ENCODE measurements around the gene MSTO1.
"Not testable (repeated sequence)": the region's sequence is repeated elsewhere in the genome, so short reads cannot be mapped to it uniquely, and the experiment has no call there.

The MSTO1 gene

GRCh38 chr1:155622191-155622590 is 12.2 kb downstream of the MSTO1 start:
- DNase-seq = no peak

DNA sequence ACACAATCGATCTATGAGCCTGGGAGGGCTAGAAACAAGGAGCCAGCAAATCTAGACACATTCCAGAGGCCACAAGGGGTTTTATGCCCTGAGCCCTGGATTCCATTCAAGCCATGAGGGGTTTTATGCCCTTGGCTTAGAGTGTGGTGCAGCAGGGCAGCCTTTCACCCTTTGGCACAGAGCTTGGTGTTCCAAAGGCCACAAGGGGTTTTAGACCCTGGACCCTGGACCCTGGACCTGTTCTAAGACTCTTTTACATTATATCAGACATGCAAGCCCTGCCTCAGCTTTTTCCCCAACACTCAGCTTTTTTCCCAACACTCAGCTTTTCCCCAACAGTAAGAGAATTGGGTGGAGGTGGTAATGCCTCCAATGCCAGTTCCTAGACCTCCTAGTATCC is 13.3 kb downstream of the MSTO1 start:
- no peak for DNase-seq

DNA sequence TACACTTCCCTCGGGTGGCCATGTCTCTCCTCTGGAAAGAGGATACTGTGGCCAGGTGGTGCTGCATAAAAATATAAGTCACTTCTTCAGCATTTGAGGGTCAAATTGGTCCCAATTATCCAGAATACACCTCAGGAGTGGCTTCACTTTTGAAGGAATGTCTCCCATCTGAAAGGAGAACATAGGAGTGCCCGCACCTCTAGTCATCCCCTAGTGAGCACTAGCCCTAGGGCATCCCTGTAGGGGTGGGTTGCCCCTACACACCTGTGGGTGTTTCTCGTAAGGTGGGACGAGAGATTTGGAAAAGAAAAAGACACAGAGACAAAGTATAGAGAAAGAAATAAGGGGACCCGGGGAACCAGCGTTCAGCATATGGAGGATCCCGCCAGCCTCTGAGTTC is 16.4 kb downstream of the MSTO1 start:
- DNase-seq = not testable (repeated sequence)

DNA sequence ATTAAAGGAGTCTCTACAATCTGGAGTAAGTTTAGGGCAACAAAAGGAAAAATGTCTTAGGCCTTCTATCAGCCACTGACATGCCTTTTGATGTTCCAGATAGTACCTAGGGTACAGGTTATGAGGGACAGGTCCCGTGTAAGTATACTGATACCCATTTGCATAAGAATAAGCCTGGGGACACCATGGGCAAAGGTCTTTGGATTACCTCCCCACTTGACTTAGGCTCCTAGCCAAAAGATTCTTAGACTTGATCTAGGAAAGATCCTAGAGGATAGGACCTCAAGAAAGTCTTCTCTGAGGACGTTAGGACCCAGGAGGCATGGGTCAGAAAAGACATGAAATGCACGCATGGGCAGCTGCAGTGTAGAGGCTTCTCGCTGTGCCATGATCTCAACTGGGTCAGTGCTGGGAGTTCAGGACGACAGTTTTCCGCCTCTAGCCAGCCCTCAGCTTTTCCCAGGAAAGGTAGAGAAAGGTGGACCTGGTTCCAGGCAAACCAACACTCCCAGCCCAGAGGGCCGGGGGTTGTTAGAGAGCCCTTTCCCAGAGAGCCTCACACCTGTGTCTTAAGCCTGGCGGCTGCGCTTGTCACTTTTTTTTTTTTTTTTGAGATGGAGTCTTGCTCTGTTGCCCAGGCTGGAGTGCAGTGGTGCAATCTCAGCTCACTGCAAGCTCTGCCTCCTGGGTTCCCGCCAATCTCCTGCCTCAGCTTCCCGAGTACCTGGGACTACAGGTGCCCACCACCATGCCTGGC is 26.6 kb downstream of the MSTO1 start:
- no peak for DNase-seq

DNA sequence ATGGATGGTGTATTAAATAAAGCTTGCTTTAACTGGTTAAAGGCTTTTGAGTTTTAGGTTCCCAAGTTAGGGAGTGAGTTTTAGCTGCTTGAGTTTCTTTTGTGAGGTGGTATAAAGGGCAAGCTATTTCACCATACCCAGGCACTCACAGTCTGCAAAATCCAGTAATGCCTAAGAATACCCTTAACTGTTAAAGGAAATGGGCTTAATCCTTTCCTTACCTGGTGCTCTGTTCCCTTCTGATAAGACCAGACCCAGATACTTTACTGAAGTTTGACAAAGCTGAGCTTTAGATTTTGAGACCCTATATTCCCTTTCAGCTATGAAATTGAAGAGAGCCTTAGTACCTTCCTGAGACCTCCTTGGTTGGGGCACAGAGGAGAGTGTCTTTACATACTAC is 30.3 kb downstream of the MSTO1 start:
- no peak for DNase-seq

GRCh38 chr1:155642559-155643180 is 32.7 kb downstream of the MSTO1 start:
- not testable (repeated sequence) for DNase-seq

- no peak for DNase-seq
Observed at GRCh38 chr1:155643230-155643629, 33.2 kb downstream of the MSTO1 start.

GRCh38 chr1:155645034-155645598 is 35.1 kb downstream of the MSTO1 start:
- no peak for DNase-seq

DNA sequence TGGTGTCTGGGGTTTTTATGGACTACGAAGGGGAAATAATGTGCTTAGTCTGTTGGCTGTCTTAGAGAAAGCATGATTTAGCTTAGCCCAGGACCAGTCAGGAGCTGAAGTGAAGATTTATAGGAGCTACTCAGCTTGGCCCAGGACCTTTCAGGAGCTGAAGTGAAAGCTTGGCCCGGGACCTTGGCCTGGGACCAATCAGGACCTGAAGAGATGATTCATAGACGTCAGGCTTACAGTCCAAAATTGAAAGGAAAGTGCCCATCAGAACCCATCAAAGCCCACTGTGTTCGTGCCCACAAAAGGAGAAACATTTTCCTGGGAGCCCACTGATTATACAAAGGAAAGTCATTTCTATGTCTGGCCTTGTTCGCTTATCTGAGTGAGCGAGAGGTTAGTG is 35.6 kb downstream of the MSTO1 start:
- no peak for DNase-seq

- DNase-seq = no peak
Observed at GRCh38 chr1:155646307-155646706, 36.3 kb downstream of the MSTO1 start.

GRCh38 chr1:155648207-155649147 is 38.5 kb downstream of the MSTO1 start:
- DNase-seq = no peak

DNA sequence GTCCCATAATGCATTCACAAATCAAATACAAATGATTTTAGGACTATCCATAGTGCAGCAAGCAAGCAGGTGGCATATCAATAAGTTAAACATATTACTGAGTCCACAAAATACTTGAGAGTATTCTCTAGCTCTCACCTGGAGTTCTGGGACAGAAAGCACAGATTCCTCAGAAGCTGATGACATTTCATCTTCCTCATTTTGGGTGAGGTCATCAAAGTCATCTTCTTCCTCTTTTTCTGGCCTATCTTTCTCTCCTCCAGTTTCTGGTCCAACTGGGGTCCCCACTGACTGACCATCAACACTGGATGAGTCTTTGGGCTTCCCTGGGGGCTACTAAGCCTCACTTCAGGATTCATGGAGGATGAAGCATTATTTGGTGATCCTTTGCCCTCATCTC is 39.7 kb downstream of the MSTO1 start:
- DNase-seq = no peak

DNA sequence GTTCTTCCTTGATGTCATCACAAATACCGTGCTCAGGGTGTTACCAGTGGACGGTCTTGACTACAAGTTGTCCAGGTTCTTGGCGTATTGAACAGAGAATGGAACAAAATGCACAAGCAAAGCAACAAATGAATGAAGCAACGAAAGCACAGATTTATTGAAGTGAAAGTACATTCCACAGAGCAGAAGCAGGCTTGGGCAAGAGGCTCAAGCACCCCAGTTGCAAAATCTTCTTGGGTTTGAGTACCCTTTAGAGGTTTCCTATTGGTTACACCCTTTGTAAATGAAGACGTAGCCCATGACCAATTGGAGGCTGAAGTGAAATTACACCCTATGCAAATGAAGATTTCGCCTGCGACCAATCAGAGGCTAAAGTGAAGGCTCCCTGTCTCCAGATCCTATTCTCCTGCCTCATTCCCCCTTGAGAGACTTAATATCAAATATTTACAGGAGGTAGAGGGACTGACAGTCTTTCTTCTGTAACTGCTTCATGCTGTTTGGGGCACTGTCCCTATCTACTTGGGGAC is 40.3 kb downstream of the MSTO1 start:
- DNase-seq = no peak

DNA sequence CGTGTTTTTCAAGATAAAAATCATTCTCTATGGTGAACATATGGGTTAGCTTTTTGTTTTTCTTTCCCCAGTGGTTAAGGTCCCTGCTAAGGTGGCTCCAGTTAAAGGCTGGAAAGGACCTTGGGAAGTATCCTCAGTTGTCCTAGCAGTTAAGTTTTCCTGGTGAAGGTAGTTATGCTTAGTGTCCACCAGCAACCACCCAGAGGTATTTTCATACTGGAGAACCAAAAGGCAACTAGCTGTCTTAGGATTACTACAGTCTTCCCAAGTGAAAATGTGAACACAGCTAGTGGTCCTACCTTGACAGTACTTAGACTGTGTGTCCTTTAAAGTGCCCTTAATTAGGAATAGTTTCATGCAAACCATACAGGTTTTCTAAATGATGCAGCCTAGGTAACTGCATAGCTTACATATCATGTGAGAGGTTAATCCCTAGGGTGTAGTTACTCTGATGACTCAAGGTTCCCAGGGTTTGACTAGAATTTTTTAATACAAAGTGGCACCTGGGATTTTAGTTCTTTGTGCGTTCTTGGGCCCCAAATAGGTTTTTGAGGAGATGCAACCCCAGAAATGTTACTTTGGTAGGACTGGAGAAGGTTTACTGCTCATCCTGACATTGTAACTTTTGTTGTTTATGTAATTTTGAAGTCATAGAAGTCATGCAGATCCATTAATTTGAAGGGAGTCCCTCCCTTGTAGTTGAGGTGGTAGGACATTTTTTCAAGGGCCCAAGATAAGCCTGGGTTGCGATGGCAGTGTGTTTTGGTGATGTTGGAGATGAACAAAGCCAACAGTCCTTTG is 42.0 kb downstream of the MSTO1 start:
- DNase-seq = no peak

DNA sequence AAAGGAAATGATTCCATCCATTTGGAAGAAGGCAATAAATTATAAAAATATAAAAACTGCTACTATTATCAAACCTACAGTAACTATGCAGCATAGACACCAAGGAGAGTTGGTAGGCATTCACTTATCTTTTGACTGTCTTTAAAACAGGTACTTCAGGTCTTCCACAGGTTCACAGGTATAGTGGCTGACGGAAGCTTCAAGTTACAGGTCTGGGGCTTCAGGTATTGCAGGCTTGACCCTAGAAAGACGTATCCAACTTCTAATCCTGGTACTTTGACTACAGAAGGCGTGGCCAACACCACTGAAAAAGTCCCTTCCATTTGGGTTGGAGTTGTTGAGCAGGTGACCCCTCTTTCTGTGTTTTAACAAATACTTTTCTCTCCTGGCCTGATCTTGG is 42.9 kb downstream of the MSTO1 start:
- DNase-seq = no peak

DNA sequence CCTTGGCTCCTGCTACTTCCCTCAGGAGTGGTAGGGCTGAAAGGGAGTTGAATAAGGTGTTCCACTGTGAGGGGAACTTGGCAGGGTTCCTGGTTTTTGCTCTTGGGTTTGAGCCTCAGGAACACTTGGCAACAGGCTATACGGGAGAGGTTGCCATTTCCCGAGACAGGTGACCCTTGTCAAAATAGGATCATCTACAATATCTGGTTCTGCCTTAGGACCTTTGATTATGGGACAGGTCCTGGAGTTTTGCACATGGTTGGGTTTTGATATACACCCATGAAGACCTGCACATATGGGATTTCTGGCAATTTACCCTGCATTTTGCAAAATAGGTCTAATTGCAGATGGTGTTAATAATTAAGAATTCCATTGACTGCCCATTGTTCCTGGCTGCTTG is 47.4 kb downstream of the MSTO1 start:
- DNase-seq = no peak

GRCh38 chr1:155661239-155661638 is 51.2 kb downstream of the MSTO1 start:
- DNase-seq = not testable (repeated sequence)

Data from stimulated activated CD4-positive, alpha-beta T cell treated with anti-CD3 and anti-CD28 coated beads, Interleukin-4, amount 100 ng/mL, for 1 hour (primary cell).